IPS-20b (cell line): ENCODE results near the gene CRIM1.

Source experiments
- H3K27ac ChIP-seq: one replicate; pipeline ENCODE4 v1.5.1; 2013; ENCODE audit warnings: low read length
- H3K27me3 ChIP-seq: 2 replicates; pipeline ENCODE4 v1.6.1; 2013; ENCODE audit warnings: mild to moderate bottlenecking, low read length, inconsistent platforms; ENCODE audit not compliant: insufficient read depth
- H3K36me3 ChIP-seq: 2 replicates; pipeline ENCODE4 v1.6.1; 2013; ENCODE audit warnings: low read depth, mild to moderate bottlenecking, inconsistent platforms, low read length, moderate library complexity; ENCODE audit not compliant: insufficient read depth
- H3K4me1 ChIP-seq: 2 replicates; pipeline ENCODE4 v1.6.1; 2013; ENCODE audit warnings: mild to moderate bottlenecking, control low read depth, inconsistent platforms, low read length, moderate library complexity; ENCODE audit not compliant: insufficient read depth
- H3K4me3 ChIP-seq: 2 replicates; pipeline ENCODE4 v1.5.1; 2013; ENCODE audit warnings: mild to moderate bottlenecking, low read length, inconsistent platforms
- H3K9ac ChIP-seq: 2 replicates; pipeline ENCODE4 v1.6.1; 2013; ENCODE audit warnings: low read depth, mild to moderate bottlenecking, inconsistent platforms, low read length, moderate library complexity
- H3K9me3 ChIP-seq: 2 replicates; pipeline ENCODE4 v1.6.1; 2013; ENCODE audit warnings: mild to moderate bottlenecking, low read depth, low read length, inconsistent platforms; ENCODE audit not compliant: insufficient read depth

CRIM1 gene

DNA sequence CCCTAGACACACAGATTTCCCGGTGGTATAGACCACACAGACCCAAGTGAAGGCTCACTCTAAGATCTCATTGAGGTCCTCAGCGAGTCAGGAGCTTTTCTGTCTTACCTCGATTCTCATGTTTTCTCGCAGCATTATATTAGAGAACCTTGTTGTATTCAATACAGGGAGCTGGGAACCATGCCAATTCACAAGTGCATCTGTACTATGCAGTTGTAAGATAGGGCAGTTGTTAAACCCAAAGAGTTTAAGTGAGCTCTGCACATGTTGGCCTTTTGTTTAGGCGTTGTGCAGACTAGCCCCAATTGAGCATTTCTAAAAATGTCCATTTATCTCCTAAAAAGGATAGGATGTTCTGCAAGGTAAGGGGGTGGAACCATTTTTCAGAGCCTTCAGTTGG lies 182.8 kb downstream of the CRIM1 start:
- H3K27ac ChIP-seq: no peak overlapping the region
- no peaks in the 10 kb centered on the region for H3K27me3 ChIP-seq
- H3K4me3 ChIP-seq: no peak overlapping the region
- no peaks in the 10 kb centered on the region for H3K9me3 ChIP-seq
- no peaks in the 10 kb centered on the region for H3K4me1 ChIP-seq
- peaks cover 63% of the 10 kb centered on the region for H3K36me3 ChIP-seq
- no peak overlapping the region for H3K9ac ChIP-seq

DNA sequence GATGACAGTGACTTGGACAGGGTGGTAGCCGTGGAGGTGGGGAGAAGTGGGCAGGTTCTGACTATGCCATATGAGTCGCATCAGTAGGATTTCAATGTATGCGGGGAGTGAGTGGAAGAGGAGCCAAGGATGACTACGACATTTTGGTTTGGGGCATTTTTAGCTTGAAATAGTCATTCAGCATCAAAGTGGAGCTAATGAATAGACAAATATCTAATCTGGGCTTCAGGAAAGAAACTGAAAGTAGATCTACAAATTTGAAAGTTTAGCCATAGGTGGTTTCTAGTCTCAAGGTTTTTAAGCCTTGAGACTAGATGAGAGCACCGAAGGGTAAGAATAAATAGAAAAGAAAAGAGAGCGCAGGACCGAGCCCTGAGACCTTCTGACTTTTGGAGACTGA lies 184.1 kb downstream of the CRIM1 start:
- Histone ChIP-seq H3K9ac (no peak overlapping the region), H3K36me3 (peaks cover 76% of the 10 kb centered on the region), H3K4me1 (no peaks in the 10 kb centered on the region), H3K4me3 (no peak overlapping the region), H3K27me3 (no peaks in the 10 kb centered on the region), H3K9me3 (no peaks in the 10 kb centered on the region), H3K27ac (no peak overlapping the region)

- no peak overlapping the region for H3K4me3 ChIP-seq
- no peaks in the 10 kb centered on the region for H3K27me3 ChIP-seq
- H3K9me3 ChIP-seq: no peaks in the 10 kb centered on the region
- peaks cover 91% of the 10 kb centered on the region for H3K36me3 ChIP-seq
- H3K9ac ChIP-seq: no peak overlapping the region
- H3K27ac ChIP-seq: no peak overlapping the region
- H3K4me1 ChIP-seq: no peaks in the 10 kb centered on the region
Observed at GRCh38 chr2:36540986-36541754, 185.6 kb downstream of the CRIM1 start.

GRCh38 chr2:36541891-36542595 lies 186.5 kb downstream of the CRIM1 start:
- Histone ChIP-seq H3K9me3 (no peaks in the 10 kb centered on the region), H3K4me1 (no peaks in the 10 kb centered on the region), H3K4me3 (no peak overlapping the region), H3K36me3 (peaks cover 94% of the 10 kb centered on the region), H3K27ac (no peak overlapping the region), H3K27me3 (no peaks in the 10 kb centered on the region), H3K9ac (no peak overlapping the region)

- Histone ChIP-seq H3K9ac (no peak overlapping the region), H3K36me3 (peaks cover 94% of the 10 kb centered on the region), H3K9me3 (no peaks in the 10 kb centered on the region), H3K4me3 (no peak overlapping the region), H3K27ac (no peak overlapping the region), H3K27me3 (no peaks in the 10 kb centered on the region), H3K4me1 (no peaks in the 10 kb centered on the region)
Observed at GRCh38 chr2:36544638-36545338, 189.2 kb downstream of the CRIM1 start.

- no peaks in the 10 kb centered on the region for H3K4me1 ChIP-seq
- no peaks in the 10 kb centered on the region for H3K9me3 ChIP-seq
- H3K9ac ChIP-seq: no peak overlapping the region
- H3K27me3 ChIP-seq: no peaks in the 10 kb centered on the region
- H3K27ac ChIP-seq: no peak overlapping the region
- peaks cover 94% of the 10 kb centered on the region for H3K36me3 ChIP-seq
- H3K4me3 ChIP-seq: no peak overlapping the region
Observed at GRCh38 chr2:36545871-36546416, 190.4 kb downstream of the CRIM1 start.

- Histone ChIP-seq H3K36me3 (peaks cover 93% of the 10 kb centered on the region), H3K4me3 (no peak overlapping the region), H3K4me1 (no peaks in the 10 kb centered on the region), H3K27ac (no peak overlapping the region), H3K9ac (no peak overlapping the region), H3K27me3 (no peaks in the 10 kb centered on the region), H3K9me3 (no peaks in the 10 kb centered on the region)
Observed at GRCh38 chr2:36547906-36548305, 192.3 kb downstream of the CRIM1 start.

DNA sequence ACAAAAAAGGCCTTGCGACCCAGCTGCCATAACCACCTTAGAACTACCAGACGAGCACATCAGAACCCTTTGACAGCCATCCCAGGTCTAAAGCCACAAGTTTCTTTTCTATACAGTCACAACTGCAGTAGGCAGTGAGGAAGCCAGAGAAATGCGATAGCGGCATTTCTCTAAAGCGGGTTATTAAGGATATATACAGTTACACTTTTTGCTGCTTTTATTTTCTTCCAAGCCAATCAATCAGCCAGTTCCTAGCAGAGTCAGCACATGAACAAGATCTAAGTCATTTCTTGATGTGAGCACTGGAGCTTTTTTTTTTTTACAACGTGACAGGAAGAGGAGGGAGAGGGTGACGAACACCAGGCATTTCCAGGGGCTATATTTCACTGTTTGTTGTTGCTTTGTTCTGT lies 193.6 kb downstream of the CRIM1 start:
- Histone ChIP-seq H3K9me3 (no peaks in the 10 kb centered on the region), H3K27me3 (no peaks in the 10 kb centered on the region), H3K27ac (no peak overlapping the region), H3K4me1 (no peaks in the 10 kb centered on the region), H3K36me3 (peaks cover 84% of the 10 kb centered on the region), H3K9ac (no peak overlapping the region), H3K4me3 (no peak overlapping the region)

DNA sequence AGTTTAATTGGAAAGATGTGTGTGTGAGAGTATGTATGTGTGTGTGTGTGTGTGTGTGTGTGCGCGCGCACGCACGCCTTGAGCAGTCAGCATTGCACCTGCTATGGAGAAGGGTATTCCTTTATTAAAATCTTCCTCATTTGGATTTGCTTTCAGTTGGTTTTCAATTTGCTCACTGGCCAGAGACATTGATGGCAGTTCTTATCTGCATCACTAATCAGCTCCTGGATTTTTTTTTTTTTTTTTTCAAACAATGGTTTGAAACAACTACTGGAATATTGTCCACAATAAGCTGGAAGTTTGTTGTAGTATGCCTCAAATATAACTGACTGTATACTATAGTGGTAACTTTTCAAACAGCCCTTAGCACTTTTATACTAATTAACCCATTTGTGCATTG lies 194.4 kb downstream of the CRIM1 start:
- H3K36me3 ChIP-seq: peaks cover 78% of the 10 kb centered on the region
- H3K4me3 ChIP-seq: no peak overlapping the region
- no peak overlapping the region for H3K9ac ChIP-seq
- H3K27me3 ChIP-seq: no peaks in the 10 kb centered on the region
- H3K27ac ChIP-seq: no peak overlapping the region
- H3K9me3 ChIP-seq: no peaks in the 10 kb centered on the region
- no peaks in the 10 kb centered on the region for H3K4me1 ChIP-seq

- Histone ChIP-seq H3K9me3 (no peaks in the 10 kb centered on the region), H3K27ac (no peak overlapping the region), H3K9ac (no peak overlapping the region), H3K27me3 (no peaks in the 10 kb centered on the region), H3K36me3 (peaks cover 48% of the 10 kb centered on the region), H3K4me3 (no peak overlapping the region), H3K4me1 (no peaks in the 10 kb centered on the region)
Observed at GRCh38 chr2:36553683-36554082, 198.1 kb downstream of the CRIM1 start.

GRCh38 chr2:36554531-36554930 lies 199.0 kb downstream of the CRIM1 start:
- Histone ChIP-seq H3K36me3 (peaks cover 39% of the 10 kb centered on the region), H3K4me1 (peaks cover 4% of the 10 kb centered on the region), H3K9ac (no peak overlapping the region), H3K27ac (no peak overlapping the region), H3K4me3 (no peak overlapping the region), H3K27me3 (no peaks in the 10 kb centered on the region), H3K9me3 (no peaks in the 10 kb centered on the region)
